Neural progenitor cell (in vitro differentiated cells): ENCODE data around the gene NCK2.

Source experiments
- EZH2 ChIP-seq: fragments of 200-600 bp; sonication (generic); IDR thresholded peaks from 2 replicates; pipeline ENCODE4 v1.6.1; 2017; ENCODE audit warnings: antibody characterized with exemption, mild to moderate bottlenecking, moderate library complexity
- EZH2phosphoT487 ChIP-seq: fragments of 200-600 bp; sonication (generic); IDR thresholded peaks from 2 replicates; pipeline ENCODE4 v1.6.1; 2017; ENCODE audit warnings: antibody characterized with exemption
- TF ChIP-seq, protein P1 (sequence below): fragments of 200-600 bp; sonication (generic); IDR thresholded peaks from 2 replicates; pipeline ENCODE4 v1.5.1; 2017; ENCODE audit warnings: antibody characterized with exemption, mild to moderate bottlenecking

DNA sequence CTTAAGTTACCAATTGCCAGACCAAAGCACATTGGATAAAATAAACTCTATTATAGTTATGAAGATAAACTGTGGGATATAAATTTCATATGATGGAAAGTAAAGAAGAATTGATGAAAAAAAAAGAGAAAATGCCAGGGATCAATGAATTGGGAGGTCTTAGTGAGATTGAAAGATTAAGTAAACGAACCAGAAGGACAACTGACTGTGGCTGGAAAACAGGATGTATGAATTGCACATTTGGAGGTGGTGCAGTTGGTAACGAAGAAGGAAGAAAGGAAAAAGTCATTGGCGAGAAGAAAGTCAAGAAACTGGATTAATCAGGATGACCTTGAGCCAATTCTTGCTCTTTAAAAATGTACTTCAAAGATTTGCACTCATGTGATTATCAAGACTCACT lies 166.7 kb downstream of the NCK2 start:
- TF ChIP-seq, protein P1, sequence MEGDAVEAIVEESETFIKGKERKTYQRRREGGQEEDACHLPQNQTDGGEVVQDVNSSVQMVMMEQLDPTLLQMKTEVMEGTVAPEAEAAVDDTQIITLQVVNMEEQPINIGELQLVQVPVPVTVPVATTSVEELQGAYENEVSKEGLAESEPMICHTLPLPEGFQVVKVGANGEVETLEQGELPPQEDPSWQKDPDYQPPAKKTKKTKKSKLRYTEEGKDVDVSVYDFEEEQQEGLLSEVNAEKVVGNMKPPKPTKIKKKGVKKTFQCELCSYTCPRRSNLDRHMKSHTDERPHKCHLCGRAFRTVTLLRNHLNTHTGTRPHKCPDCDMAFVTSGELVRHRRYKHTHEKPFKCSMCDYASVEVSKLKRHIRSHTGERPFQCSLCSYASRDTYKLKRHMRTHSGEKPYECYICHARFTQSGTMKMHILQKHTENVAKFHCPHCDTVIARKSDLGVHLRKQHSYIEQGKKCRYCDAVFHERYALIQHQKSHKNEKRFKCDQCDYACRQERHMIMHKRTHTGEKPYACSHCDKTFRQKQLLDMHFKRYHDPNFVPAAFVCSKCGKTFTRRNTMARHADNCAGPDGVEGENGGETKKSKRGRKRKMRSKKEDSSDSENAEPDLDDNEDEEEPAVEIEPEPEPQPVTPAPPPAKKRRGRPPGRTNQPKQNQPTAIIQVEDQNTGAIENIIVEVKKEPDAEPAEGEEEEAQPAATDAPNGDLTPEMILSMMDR, result no peak
- no peak for TF ChIP-seq EZH2
- no peak for TF ChIP-seq EZH2phosphoT487
